Panc1 (cell line): ENCODE data around the gene WNT7A. TPM values are rescaled to one million over a fixed set of nuclear protein-coding genes. Genes with fewer than 3 reads are reported as not detected.

Experiments
- ATAC-seq: fragments of 200-7000 bp; cut with Tn5 transposase; 2 replicates; pipeline ENCODE4 v1.9.1; 2020; ENCODE audit warnings: mild to moderate bottlenecking, moderate library complexity
- BruUV-seq: library from RNA; stranded (reverse); fragments of 400-500 nt; replicated peaks from 2 replicates; lab custom pipeline; 2021; lab: Mats Ljungman, UMichigan
- CTCF ChIA-PET: fragments of 300-600 bp; sonication (Branson Sonifier 250); formaldehyde crosslinking; loops from one replicate; lab custom pipeline; 2022; ENCODE audit warnings: antibody characterized with exemption; lab: Charles Lee
- POLR2A ChIA-PET: fragments of 300-600 bp; sonication (Branson Sonifier 250); formaldehyde crosslinking; loops from one replicate; lab custom pipeline; 2022; ENCODE audit warnings: antibody characterized with exemption; lab: Charles Lee
- DNase-seq: peaks from one replicate; pipeline ENCODE4 v3.0.0-alpha.2; 2010; ENCODE audit warnings: low read depth, low spot score
- H3K27ac ChIP-seq: 2 replicates; pipeline ENCODE4 v1.5.1; 2011; ENCODE audit warnings: mild to moderate bottlenecking, low read length, inconsistent platforms
- H3K27me3 ChIP-seq: fragments of 200-500 bp; sonication (Bioruptor generic); 2 replicates; pipeline ENCODE4 v1.6.0; 2014; ENCODE audit warnings: low read length, inconsistent platforms; ENCODE audit not compliant: control insufficient read depth, insufficient read depth
- H3K36me3 ChIP-seq: fragments of 200-500 bp; sonication (Bioruptor generic); 2 replicates; pipeline ENCODE4 v1.5.1; 2014; ENCODE audit warnings: inconsistent platforms, mild to moderate bottlenecking, low read length, moderate library complexity; ENCODE audit not compliant: control insufficient read depth, insufficient read depth
- H3K4me1 ChIP-seq: 2 replicates; pipeline ENCODE4 v1.5.1; 2011; ENCODE audit warnings: inconsistent platforms, mild to moderate bottlenecking, low read length, moderate library complexity; ENCODE audit not compliant: control insufficient read depth, insufficient read depth
- H3K4me3 ChIP-seq, 2 experiments: 2 replicates each; pipeline ENCODE4 v1.5.1; 2011 to 2012; ENCODE audit warnings: low read depth in 2 of 2, low read length in 2 of 2, mild to moderate bottlenecking in 2 of 2, inconsistent platforms in 1 of 2, moderate library complexity in 1 of 2
- H3K9me3 ChIP-seq: fragments of 200-500 bp; sonication (Bioruptor generic); 2 replicates; pipeline ENCODE4 v1.5.1; 2014; ENCODE audit warnings: low read depth, mild to moderate bottlenecking, inconsistent platforms, low read length, moderate library complexity; ENCODE audit not compliant: control insufficient read depth, insufficient read depth
- CTCF ChIP-seq: fragments of 450-650 bp; IDR thresholded peaks from 2 replicates; pipeline ENCODE4 v1.5.1; 2017; ENCODE audit warnings: mild to moderate bottlenecking
- POLR2AphosphoS5 ChIP-seq: IDR thresholded peaks from 2 replicates; pipeline ENCODE4 v1.6.1; 2012; ENCODE audit warnings: mild to moderate bottlenecking, low read depth, low read length, moderate library complexity
- REST ChIP-seq, 2 experiments: IDR thresholded peaks; 2 replicates each; pipeline ENCODE4 v1.6.1; 2011 to 2012; ENCODE audit warnings: low read depth in 2 of 2, control low read depth in 1 of 2, low read length in 1 of 2, mild to moderate bottlenecking in 1 of 2, moderate library complexity in 1 of 2; ENCODE audit not compliant: insufficient read depth in 1 of 2
- SIN3A ChIP-seq: IDR thresholded peaks from 2 replicates; pipeline ENCODE4 v1.6.1; 2012; ENCODE audit warnings: low read depth, mild to moderate bottlenecking, low read length, moderate library complexity, borderline replicate concordance; ENCODE audit not compliant: insufficient read depth
- TCF7L2 ChIP-seq: IDR thresholded peaks from 2 replicates; pipeline ENCODE4 v1.6.1; 2011; ENCODE audit warnings: mild to moderate bottlenecking, low read depth, low read length, inconsistent platforms
- in situ Hi-C: cut with HindIII; loops from 2 replicates; pipeline ENCODE4 v1.10.0; 2016; ENCODE audit warnings: low sequenced_read_pairs, low pct_unique_long_range_greater_than_20kb
- intact Hi-C: fragments of 100-400 bp; cut with micrococcal nuclease; formaldehyde crosslinking; loops from one replicate; pipeline ENCODE4 v1.10.0; 2022; ENCODE audit not compliant: unreplicated experiment
- total RNA-seq: library from RNA; stranded (reverse); gene quantifications from one replicate; pipeline ENCODE4 v1.2.1, GENCODE V29; 2021; ENCODE audit not compliant: unreplicated experiment

WNT7A gene
- total RNA-seq, 1 experiment from 2014 or later = not detected

GRCh38 chr3:13794322-13794721, 85.5 kb downstream of the WNT7A start:
- BruUV-seq = no TSS peak
- Histone ChIP-seq H3K27ac (no peak overlapping the region), H3K27me3 (no peaks in the 10 kb centered on the region; the same call in 1 of the 2 replicates), H3K4me3 (no peak overlapping the region), H3K36me3 (no peaks in the 10 kb centered on the region), H3K4me1 (no peaks in the 10 kb centered on the region), H3K9me3 (no peaks in the 10 kb centered on the region)
- intact Hi-C loops = no loop called here
- ATAC-seq (no peak), DNase-seq (no peak)
- in situ Hi-C loops = no loop called here
- ChIA-PET CTCF (no interaction called here), POLR2A (no interaction called here)
- TF ChIP-seq TCF7L2 (no peak), REST (IDR thresholded peaks at IDR 0.05; ENCODE audit: insufficient read depth in 1 of 2, low read depth in 2 of 2, low read length in 1 of 2) (no peak), POLR2AphosphoS5 (no peak)

- intact Hi-C loops (no loop called here), in situ Hi-C loops (no loop called here)
- no peak overlapping the region for H3K27ac ChIP-seq
- H3K36me3 ChIP-seq = no peaks in the 10 kb centered on the region
- no peaks in the 10 kb centered on the region for H3K9me3 ChIP-seq
- TF ChIP-seq TCF7L2 = no peak
- TF ChIP-seq SIN3A = no peak
- no peak for TF ChIP-seq CTCF
- no peak for TF ChIP-seq REST (IDR thresholded peaks at IDR 0.05; ENCODE audit: insufficient read depth in 1 of 2, low read depth in 2 of 2, low read length in 1 of 2)
- no peak for TF ChIP-seq POLR2AphosphoS5
- BruUV-seq = no TSS peak
- no peak for DNase-seq
- H3K4me3 ChIP-seq = no peak overlapping the region
- ATAC-seq = no peak
- CTCF ChIA-PET = no interaction called here
- POLR2A ChIA-PET = no interaction called here
- H3K27me3 ChIP-seq = no peaks in the 10 kb centered on the region; the same call in 1 of the 2 replicates
- H3K4me1 ChIP-seq = no peaks in the 10 kb centered on the region
Observed at GRCh38 chr3:13793451-13793850, 86.4 kb downstream of the WNT7A start.
